Endothelial cell (in vitro differentiated cells): ENCODE measurements around the gene NAA80. TPM values are rescaled to one million over a fixed set of nuclear protein-coding genes. Genes with fewer than 3 reads are reported as not detected.

Experiments
- DNase-seq: peaks from one replicate; pipeline ENCODE4 v3.0.0; 2021; ENCODE audit warnings: low spot score
- H3K27ac Mint-ChIP-seq: one replicate; pipeline ENCODE4 v1.8.0; 2021; ENCODE audit warnings: mixed read lengths, inconsistent platforms; ENCODE audit not compliant: unreplicated experiment
- H3K27me3 Mint-ChIP-seq: one replicate; pipeline ENCODE4 v1.8.0; 2021; ENCODE audit warnings: mild to moderate bottlenecking, moderate library complexity, mixed read lengths, inconsistent platforms; ENCODE audit not compliant: unreplicated experiment
- H3K36me3 Mint-ChIP-seq: one replicate; pipeline ENCODE4 v1.8.0; 2021; ENCODE audit warnings: mild to moderate bottlenecking, low read depth, mixed read lengths, inconsistent platforms; ENCODE audit not compliant: unreplicated experiment
- H3K4me1 Mint-ChIP-seq: one replicate; pipeline ENCODE4 v1.8.0; 2021; ENCODE audit warnings: mild to moderate bottlenecking, mixed read lengths, inconsistent platforms; ENCODE audit not compliant: unreplicated experiment
- H3K4me3 Mint-ChIP-seq: one replicate; pipeline ENCODE4 v1.8.0; 2021; ENCODE audit warnings: mild to moderate bottlenecking, mixed read lengths, inconsistent platforms; ENCODE audit not compliant: unreplicated experiment
- H3K9me3 Mint-ChIP-seq: one replicate; pipeline ENCODE4 v1.8.0; 2021; ENCODE audit warnings: mixed read lengths, inconsistent platforms; ENCODE audit not compliant: unreplicated experiment
- total RNA-seq: library from RNA; stranded (reverse); fragmentation: NEBNext Ultra II Directional; extraction: Animal tissue kit (Norgen Biotek cat#: 25700); gene quantifications from one replicate; pipeline ENCODE4 v1.2.1, GENCODE V29; 2021; ENCODE audit not compliant: unreplicated experiment
- TF ChIP-seq, protein P1 (sequence below): fragments of 200-600 bp; sonication (generic); IDR thresholded peaks from one replicate; pipeline ENCODE4 v1.5.0; 2021; ENCODE audit warnings: antibody characterized with exemption; ENCODE audit not compliant: unreplicated experiment

NAA80 gene
- total RNA-seq, 1 donor from 2014 or later: 17.1 TPM

DNA sequence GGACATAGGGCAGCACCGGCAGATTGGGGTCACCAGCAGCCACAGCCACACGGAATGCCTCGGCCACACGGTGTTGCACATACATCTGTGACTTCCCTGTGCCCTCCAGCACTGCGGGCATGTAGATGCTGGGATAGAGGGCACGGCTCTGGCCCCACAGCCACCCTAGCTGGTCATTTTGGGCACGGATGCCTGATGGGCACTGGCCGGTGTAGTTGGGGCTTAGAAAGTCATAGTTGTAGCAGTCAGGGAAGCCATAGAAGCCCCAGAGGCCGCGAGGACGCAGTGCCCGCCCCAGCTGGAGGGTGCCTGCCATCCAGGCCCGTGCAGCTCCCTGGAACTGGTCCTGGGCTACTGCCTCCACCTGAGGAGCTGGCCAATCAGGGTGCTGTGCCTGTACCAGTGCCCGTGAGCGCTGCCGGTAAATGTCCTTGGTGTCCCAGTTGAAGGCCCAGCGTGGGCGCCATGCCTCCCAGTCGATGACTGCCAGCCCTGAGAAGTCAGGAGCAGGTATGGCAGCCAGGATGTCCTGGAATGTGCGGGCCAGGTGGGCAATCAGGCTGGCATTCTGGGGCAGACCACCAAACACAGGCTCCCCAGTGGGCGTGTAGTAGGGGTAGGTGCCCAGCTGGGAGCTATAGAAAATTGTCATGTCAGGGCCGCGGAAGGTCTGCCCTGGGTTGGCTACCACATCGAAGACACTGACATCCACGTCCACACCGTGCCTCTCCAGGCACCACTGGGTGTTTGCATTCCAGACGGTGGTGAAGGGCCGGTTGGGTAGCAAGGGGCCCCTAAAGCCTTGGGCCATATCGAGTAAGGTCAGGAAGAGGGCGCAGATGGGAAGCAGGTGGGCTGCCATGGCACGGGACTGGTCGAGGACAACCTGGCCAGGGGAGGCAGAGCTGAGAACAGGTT lies 3.1 kb upstream of the NAA80 start:
- H3K27ac Mint-ChIP-seq: no peak overlapping the region
- H3K27me3 Mint-ChIP-seq: peaks cover 5% of the 10 kb centered on the region
- H3K9me3 Mint-ChIP-seq: no peaks in the 10 kb centered on the region
- no peaks in the 10 kb centered on the region for H3K36me3 Mint-ChIP-seq
- peak overlapping the region; percentile 47 for H3K4me3 Mint-ChIP-seq
- no peak for DNase-seq
- TF ChIP-seq, protein P1, sequence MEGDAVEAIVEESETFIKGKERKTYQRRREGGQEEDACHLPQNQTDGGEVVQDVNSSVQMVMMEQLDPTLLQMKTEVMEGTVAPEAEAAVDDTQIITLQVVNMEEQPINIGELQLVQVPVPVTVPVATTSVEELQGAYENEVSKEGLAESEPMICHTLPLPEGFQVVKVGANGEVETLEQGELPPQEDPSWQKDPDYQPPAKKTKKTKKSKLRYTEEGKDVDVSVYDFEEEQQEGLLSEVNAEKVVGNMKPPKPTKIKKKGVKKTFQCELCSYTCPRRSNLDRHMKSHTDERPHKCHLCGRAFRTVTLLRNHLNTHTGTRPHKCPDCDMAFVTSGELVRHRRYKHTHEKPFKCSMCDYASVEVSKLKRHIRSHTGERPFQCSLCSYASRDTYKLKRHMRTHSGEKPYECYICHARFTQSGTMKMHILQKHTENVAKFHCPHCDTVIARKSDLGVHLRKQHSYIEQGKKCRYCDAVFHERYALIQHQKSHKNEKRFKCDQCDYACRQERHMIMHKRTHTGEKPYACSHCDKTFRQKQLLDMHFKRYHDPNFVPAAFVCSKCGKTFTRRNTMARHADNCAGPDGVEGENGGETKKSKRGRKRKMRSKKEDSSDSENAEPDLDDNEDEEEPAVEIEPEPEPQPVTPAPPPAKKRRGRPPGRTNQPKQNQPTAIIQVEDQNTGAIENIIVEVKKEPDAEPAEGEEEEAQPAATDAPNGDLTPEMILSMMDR: no peak
- H3K4me1 Mint-ChIP-seq: peaks cover 12% of the 10 kb centered on the region

DNA sequence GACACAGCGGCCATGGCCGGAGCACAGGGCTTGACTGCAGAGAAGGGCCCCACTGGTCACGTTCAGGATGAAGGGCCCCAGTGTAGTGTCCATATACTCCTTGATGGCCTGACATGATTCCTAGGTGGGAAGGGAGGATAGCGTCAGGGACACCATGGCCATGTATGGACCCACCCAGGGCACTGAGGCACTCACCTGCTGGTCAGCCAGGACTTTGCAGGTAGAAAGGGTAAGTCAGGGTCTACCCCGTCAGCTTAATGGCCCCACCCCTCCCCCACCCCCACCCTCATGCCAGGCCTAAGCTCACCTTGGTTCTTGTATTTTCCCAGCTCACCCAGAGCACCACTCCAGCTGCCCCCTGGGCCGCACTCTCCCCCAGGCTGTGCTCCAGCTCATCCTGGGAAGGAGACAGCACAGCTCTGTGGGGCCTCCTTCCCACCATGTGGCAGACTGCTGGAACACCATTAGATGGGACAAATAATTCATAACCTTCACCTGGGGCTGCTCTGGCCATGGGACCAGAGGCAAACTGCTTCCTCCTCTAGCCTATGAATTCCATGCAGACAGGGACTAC lies 1.6 kb upstream of the NAA80 start:
- Mint-ChIP-seq H3K9me3 (no peaks in the 10 kb centered on the region), H3K4me3 (peak overlapping the region; percentile 96), H3K36me3 (no peaks in the 10 kb centered on the region), H3K27ac (peak overlapping the region; percentile 70), H3K27me3 (peaks cover 5% of the 10 kb centered on the region), H3K4me1 (peaks cover 12% of the 10 kb centered on the region)
- TF ChIP-seq, protein P1: no peak
- no peak for DNase-seq

DNA sequence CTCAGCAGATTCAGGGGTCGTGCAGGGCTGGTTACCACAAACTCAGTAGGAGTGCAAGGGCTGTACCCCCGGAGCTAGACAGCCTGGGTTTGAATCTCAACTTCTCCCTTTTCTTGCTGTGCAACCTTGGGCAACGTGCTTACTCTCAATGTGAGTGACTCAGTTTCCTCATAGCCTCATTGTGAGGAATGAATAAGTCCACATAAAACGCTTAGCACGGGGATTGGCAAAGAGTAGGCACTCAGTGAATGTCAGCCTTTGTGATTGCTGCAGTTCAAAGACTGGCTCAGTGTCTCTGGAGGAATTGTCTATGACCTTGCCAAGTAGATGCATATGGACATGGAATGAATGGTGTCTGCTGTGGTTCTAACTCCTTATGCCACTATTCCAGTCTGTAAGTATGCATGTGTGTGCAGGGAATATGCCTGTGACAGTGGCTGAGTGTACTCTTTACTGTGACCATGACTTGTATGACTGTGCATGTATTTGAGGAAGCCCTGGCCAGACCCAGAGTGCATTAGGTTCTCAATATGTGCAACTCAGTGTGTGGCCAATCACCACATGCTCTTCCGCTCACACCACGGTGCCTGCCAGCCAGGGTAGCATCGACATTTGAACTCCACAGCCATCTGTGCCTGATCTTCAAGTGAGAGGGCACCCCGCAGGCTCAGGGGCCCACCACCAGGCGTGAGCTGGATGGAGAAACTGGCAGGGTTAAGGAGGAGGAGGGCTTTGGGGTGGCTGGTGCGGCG lies 900 bp upstream of the NAA80 start:
- no peaks in the 10 kb centered on the region for H3K36me3 Mint-ChIP-seq
- TF ChIP-seq, protein P1: no peak
- H3K27ac Mint-ChIP-seq: peak overlapping the region; percentile 70
- peaks cover 4% of the 10 kb centered on the region for H3K27me3 Mint-ChIP-seq
- H3K4me1 Mint-ChIP-seq: peaks cover 12% of the 10 kb centered on the region
- H3K4me3 Mint-ChIP-seq: peak overlapping the region; percentile 96
- DNase-seq: no peak
- no peaks in the 10 kb centered on the region for H3K9me3 Mint-ChIP-seq

DNA sequence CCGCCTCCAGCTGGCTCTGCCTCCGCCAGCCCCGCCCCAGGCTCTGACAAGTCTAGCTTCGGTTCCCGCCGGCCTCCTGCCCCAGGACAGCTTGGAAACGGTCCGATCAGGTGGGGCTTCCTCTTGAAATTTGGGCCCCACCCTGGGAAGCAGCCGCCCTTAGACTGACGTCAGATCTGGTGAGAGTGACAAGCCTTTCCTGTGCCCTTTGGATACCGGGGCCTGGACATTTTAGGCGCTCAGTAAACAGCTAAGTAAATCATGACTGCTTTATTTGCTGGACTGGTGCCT lies 378 bp upstream of the NAA80 start:
- no peaks in the 10 kb centered on the region for H3K36me3 Mint-ChIP-seq
- peak overlapping the region; percentile 70 for H3K27ac Mint-ChIP-seq
- no peaks in the 10 kb centered on the region for H3K9me3 Mint-ChIP-seq
- TF ChIP-seq, protein P1: no peak
- peak overlapping the region; percentile 96 for H3K4me3 Mint-ChIP-seq
- peaks cover 4% of the 10 kb centered on the region for H3K27me3 Mint-ChIP-seq
- H3K4me1 Mint-ChIP-seq: peaks cover 12% of the 10 kb centered on the region
- no peak for DNase-seq
